ENCODE results near the gene HOXC12.

HOXC12 gene

GRCh38 chr12:53985692-53985993 lies 30.9 kb downstream of the HOXC12 start:
- DNase-seq: no peak

DNA sequence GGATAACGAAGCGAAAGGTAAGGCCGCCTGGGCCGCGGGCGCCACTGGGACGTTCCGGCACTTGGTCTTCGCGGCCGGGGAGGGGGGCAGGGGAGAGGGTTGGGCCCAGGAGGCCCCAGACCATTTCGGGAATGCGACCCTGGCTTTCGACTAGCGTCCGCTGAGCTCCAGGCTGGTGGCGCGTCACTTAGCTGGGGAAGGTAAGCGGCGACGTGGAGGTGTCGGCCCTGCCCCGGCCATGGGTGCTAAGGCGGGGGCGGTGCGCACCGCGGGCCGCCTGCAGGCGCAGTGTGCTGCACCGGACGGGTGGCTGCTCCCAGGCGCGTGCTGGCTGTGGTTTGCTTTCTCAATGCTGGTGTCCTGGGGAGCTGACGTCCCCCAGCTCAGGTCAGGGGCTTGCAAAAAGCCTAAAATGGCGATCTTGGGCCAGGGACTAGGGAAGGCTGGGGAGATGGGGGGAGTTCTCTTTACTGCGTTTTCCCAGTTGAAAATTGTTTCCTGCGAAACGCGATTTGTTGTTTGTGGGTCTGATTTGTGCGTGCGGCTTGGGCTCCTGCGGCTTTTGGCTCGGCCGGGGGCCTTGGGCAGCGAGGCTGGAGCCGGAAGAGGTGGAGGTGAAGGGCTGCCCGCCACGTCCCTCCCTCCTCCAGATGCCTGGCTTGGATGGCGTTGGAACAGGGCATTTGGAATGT lies 31.4 kb downstream of the HOXC12 start:
- DNase-seq: no peak

DNA sequence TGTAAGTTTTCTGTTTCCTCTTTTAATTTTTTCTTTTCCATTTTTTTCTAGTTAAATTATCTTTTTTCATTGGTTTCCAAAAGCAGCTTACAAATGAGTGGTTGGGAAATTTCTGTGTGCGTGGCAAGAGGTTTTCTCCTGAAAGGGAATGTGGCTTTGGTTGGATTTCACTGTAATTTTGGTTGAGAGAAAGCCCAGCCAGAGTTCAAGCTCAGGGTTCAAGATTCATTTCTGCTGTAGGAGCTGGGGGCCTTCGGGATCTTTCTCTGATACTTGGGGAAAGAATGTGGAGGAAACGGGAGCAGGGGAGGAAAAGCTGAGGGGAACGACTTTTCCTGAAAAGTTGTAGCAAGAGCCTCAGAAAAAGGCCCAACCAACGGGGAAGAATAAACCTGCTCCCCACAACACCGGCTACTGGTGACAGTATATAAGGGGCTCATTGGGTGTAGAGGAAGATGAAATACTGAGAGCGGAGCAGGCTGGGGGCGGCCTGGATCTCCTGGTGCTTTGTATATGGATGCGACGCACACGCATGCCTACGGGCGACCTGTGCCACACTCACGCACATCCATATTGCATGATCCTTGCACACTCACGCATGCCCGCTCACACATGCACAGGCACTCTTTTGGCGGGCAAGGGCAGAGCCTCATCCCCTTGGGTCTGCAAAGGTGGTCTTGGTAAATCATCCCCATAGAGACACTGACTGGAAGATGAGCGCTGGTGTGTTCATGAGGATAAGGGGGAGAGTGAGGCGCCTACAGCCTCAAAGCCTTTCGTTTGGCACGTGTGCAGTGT lies 32.2 kb downstream of the HOXC12 start:
- DNase-seq: no peak

DNA sequence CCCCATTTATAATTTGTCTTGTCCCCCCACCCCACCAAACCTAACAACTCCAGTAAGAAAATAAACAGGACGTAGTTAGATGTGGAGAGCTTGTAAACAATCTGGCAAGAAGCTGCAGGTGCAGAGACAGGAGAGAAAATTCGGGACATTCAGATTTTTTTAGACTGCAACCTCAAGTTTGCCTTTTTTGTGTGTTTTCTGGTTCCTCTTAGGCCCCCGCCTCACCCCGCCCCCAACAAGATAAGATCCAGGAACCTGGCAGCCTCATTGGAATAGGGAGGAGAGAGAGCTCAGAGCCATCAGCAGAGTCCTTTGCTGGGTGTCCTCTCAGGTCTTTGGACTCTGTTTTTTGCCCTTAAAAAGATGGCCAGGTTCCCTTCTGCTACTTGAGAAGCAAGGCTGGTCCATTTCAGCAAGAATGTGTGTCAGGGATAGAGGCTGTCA lies 33.1 kb downstream of the HOXC12 start:
- DNase-seq: no peak

GRCh38 chr12:53988541-53989226 lies 34.0 kb downstream of the HOXC12 start:
- no peak for DNase-seq

DNA sequence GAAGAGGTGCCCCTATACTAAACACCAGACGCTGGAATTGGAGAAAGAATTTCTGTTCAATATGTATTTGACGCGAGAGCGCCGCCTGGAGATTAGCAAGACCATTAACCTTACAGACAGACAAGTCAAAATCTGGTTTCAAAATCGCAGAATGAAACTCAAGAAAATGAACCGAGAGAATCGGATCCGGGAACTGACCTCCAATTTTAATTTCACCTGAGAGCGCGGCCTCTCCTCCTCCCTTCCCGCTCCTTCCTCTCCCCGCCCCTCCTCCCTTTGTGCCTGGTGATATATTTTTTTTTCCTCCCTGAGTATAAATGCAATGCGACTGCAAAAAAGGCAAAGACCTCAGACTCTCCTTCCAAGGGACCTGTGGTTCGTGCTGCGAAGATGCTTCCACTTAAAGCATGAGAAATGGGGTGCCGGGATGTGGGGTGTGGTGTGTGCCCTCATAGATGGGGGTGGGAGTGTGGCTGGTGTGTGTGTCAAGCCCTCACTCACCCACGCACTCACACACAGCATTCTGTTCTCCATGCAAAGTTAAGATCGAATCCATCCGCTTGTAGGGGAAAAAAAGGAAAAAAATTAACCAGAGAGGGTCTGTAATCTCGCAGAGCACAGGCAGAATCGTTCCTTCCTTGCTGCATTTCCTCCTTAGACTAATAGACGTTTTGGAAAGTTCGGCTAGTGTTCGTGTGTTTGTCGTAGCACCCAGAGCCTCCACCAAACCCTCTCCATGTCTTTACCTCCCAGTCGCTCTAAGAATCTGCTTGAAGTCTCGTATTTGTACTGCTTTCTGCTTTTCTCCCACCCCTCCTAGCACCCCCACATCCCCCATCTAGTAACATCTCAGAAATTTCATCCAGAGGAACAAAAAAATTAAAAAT lies 34.8 kb downstream of the HOXC12 start:
- no peak for DNase-seq

GRCh38 chr12:53990311-53991076 lies 35.8 kb downstream of the HOXC12 start:
- no peak for DNase-seq

DNA sequence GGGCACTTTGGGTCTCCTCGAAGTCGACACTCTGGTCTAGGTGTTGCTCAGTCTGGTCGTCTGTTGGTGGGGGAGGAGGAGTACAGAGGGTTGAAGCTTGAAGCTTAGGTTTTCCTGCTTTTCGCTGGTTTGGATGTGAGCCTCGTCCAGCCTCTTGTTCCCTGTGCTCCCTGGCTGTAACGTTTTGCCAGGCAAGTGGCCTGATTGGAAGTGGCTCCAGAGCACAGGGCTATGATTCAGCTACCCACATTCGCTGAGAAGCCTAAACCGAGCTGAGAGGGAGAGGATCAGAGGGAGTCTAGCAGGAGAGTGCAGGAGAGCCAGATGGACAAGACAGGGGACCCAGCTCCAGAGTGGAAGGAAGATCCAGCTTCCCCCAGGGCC lies 36.4 kb downstream of the HOXC12 start:
- DNase-seq: no peak

GRCh38 chr12:53992377-53992889 lies 37.7 kb downstream of the HOXC12 start:
- DNase-seq: no peak

DNA sequence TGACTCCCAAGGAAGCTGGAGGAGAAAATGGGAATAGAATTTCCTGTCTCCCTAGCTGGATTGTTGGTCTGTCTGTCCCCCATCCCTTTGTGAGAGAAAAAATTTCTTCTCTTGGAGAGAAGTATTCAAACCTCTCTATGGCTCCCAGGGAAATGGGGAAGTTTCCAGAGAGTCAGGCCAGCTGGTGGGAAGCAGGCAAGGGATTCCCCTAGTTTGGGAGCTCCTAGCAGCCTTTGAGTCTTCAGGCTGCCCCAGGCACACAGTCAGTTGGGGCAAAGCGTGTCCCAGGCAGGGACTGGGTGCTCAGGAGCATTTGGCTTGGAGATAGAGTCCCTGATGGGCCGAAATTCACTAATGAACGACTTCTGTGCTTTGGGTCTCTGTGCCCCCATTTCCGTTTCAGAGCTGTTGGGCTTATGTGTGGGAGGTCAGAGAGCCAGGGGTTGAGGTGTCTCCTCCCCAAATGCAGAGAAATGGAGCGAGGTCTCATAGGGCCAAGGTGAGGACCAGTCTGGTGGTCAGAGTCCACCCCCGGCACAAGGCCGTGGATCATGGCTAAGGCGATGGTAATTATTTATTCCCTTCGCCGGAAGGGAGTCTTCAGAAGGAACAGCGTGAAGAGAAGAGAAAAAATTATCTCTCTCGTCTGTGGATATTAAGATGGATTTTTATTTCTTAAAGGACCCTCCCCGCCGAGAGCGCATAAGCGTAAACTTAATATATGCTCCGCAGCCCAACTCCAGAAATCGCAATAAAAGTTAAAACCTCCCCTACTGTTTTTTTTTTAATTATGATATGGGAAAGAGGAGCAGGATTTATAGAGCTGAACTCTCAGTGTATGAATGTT lies 38.7 kb downstream of the HOXC12 start:
- no peak for DNase-seq

- no peak for DNase-seq
These were observed 39.2 kb downstream of the HOXC12 start for GRCh38 chr12:53994009-53994263.

GRCh38 chr12:53994264-53995001 lies 39.7 kb downstream of the HOXC12 start:
- no peak for DNase-seq

GRCh38 chr12:53995002-53995377 lies 40.3 kb downstream of the HOXC12 start:
- DNase-seq: no peak

- DNase-seq: no peak
These were observed 40.9 kb downstream of the HOXC12 start for GRCh38 chr12:53995378-53996239.

DNA sequence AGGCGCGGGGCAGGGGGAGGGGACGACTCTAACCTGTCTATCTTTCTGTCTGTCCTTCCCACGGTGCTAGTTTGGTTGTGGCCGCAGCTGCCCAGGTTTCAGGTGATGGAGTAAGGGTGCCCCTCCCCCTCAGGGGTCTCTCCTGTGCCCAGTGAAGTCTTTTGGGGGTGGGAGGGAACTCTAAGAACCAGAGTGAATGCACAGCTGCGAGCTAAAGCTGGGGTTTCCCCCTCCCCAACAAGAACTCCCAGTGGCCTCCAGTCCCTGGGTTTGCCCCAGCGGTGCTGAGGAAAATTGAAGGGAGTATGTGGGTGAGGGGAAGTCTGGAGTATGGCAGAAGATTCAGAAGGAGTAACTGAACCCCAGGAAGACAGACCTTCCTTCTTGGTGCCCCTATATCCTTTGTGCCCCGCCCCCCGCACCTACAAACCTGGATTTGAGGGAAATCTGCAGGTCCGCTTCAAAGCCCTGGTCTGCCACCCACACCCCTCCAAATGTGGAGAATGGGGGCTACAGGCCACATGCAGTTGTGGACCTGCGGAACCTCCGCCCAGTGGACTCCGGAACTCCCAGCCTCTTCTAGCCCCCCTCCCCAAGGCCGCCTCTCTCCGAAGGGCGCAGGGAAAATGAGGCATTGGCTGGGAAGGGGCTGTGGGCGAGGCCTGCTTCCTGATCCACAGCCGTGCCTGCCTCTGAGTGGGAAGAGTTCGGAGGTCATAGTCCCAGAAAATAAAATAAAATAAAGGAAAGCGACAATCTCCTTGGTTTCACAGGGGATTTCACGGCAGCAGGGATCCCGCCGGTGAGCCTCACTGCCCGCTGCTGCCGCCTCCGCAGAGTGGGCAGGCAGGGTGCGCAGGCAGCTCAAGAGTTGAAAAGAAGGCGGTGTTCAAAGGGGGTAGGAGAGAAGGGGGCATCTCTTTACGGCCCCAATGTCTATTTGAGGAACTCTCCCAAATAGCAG lies 41.8 kb downstream of the HOXC12 start:
- no peak for DNase-seq

GRCh38 chr12:53997204-53998109 lies 42.8 kb downstream of the HOXC12 start:
- no peak for DNase-seq
